Panc1 (cell line): Measurements from ENCODE around the gene SOX11.

Source experiments
- POLR2AphosphoS5 ChIP-seq: IDR thresholded peaks from 2 replicates; pipeline ENCODE4 v1.6.1; 2012; ENCODE audit warnings: mild to moderate bottlenecking, low read depth, low read length, moderate library complexity
- SIN3A ChIP-seq: IDR thresholded peaks from 2 replicates; pipeline ENCODE4 v1.6.1; 2012; ENCODE audit warnings: low read depth, mild to moderate bottlenecking, low read length, moderate library complexity, borderline replicate concordance; ENCODE audit not compliant: insufficient read depth
- TF ChIP-seq, protein P1 (sequence below): fragments of 450-650 bp; IDR thresholded peaks from 2 replicates; pipeline ENCODE4 v1.5.1; 2017; ENCODE audit warnings: mild to moderate bottlenecking
- TF ChIP-seq, protein P2 (sequence below), 2 experiments: IDR thresholded peaks; 2 replicates each; pipeline ENCODE4 v1.6.1; 2011 to 2012; ENCODE audit warnings: low read depth in 2 of 2, control low read depth in 1 of 2, low read length in 1 of 2, mild to moderate bottlenecking in 1 of 2, moderate library complexity in 1 of 2; ENCODE audit not compliant: insufficient read depth in 1 of 2

DNA sequence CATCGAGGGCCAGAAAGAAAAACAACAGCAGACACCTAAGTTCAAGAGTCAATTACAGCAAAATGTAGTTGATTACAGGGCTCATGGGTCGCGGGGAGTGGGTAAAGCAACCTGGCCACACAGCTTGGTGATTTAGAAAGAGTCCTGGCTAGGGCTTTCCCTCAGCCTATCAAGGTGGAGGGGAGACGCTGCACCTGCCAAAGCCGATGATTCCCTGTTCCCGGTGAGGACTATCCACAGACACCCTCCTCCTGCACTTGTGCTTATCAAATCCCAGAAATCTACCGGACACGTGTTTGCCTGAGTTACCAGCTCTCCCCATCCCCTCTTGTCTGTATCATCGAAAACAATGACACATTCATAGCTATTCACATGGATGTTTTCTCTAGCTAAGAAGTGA lies 7.0 kb upstream of the SOX11 start:
- TF ChIP-seq, protein P1, sequence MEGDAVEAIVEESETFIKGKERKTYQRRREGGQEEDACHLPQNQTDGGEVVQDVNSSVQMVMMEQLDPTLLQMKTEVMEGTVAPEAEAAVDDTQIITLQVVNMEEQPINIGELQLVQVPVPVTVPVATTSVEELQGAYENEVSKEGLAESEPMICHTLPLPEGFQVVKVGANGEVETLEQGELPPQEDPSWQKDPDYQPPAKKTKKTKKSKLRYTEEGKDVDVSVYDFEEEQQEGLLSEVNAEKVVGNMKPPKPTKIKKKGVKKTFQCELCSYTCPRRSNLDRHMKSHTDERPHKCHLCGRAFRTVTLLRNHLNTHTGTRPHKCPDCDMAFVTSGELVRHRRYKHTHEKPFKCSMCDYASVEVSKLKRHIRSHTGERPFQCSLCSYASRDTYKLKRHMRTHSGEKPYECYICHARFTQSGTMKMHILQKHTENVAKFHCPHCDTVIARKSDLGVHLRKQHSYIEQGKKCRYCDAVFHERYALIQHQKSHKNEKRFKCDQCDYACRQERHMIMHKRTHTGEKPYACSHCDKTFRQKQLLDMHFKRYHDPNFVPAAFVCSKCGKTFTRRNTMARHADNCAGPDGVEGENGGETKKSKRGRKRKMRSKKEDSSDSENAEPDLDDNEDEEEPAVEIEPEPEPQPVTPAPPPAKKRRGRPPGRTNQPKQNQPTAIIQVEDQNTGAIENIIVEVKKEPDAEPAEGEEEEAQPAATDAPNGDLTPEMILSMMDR: no peak
- TF ChIP-seq POLR2AphosphoS5: no peak
- TF ChIP-seq, protein P2, sequence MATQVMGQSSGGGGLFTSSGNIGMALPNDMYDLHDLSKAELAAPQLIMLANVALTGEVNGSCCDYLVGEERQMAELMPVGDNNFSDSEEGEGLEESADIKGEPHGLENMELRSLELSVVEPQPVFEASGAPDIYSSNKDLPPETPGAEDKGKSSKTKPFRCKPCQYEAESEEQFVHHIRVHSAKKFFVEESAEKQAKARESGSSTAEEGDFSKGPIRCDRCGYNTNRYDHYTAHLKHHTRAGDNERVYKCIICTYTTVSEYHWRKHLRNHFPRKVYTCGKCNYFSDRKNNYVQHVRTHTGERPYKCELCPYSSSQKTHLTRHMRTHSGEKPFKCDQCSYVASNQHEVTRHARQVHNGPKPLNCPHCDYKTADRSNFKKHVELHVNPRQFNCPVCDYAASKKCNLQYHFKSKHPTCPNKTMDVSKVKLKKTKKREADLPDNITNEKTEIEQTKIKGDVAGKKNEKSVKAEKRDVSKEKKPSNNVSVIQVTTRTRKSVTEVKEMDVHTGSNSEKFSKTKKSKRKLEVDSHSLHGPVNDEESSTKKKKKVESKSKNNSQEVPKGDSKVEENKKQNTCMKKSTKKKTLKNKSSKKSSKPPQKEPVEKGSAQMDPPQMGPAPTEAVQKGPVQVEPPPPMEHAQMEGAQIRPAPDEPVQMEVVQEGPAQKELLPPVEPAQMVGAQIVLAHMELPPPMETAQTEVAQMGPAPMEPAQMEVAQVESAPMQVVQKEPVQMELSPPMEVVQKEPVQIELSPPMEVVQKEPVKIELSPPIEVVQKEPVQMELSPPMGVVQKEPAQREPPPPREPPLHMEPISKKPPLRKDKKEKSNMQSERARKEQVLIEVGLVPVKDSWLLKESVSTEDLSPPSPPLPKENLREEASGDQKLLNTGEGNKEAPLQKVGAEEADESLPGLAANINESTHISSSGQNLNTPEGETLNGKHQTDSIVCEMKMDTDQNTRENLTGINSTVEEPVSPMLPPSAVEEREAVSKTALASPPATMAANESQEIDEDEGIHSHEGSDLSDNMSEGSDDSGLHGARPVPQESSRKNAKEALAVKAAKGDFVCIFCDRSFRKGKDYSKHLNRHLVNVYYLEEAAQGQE (IDR thresholded peaks at IDR 0.05; ENCODE audit: insufficient read depth in 1 of 2, low read depth in 2 of 2, low read length in 1 of 2): no peak
- TF ChIP-seq SIN3A: no peak
